H9 (cell line): ENCODE results near the gene IGF2R. TPM values are rescaled to one million over a fixed set of nuclear protein-coding genes. Genes with fewer than 3 reads are reported as not detected.
A peak's percentile ranks its signal among the peaks of the same experiment; 100 is the strongest.

Experiments used
- DNase-seq: peaks from one replicate; pipeline ENCODE4 v3.0.0-alpha.2; 2017
- H2AFZ ChIP-seq: one replicate; pipeline ENCODE4 v1.6.1; 2013; ENCODE audit warnings: mild to moderate bottlenecking, low read length, control low read depth, moderate library complexity
- H2AK5ac ChIP-seq: 2 replicates; pipeline ENCODE4 v1.6.1; 2013; ENCODE audit warnings: low read length, control low read depth, mixed read lengths; ENCODE audit not compliant: insufficient read length
- H2BK120ac ChIP-seq: one replicate; pipeline ENCODE4 v1.6.1; 2013; ENCODE audit warnings: low read depth, mild to moderate bottlenecking, low read length, control low read depth, inconsistent platforms; ENCODE audit not compliant: poor library complexity, severe bottlenecking
- H2BK12ac ChIP-seq: 2 replicates; pipeline ENCODE4 v1.6.1; 2013; ENCODE audit warnings: low read length, control low read depth, mixed read lengths, low read depth; ENCODE audit not compliant: insufficient read length
- H2BK15ac ChIP-seq: 2 replicates; pipeline ENCODE4 v1.6.1; 2013; ENCODE audit warnings: low read depth, low read length, control low read depth
- H2BK20ac ChIP-seq: one replicate; pipeline ENCODE4 v1.6.1; 2013; ENCODE audit warnings: low read depth, mild to moderate bottlenecking, low read length, control low read depth, inconsistent platforms; ENCODE audit not compliant: poor library complexity, severe bottlenecking
- H2BK5ac ChIP-seq: 2 replicates; pipeline ENCODE4 v1.6.1; 2013; ENCODE audit warnings: low read length, control low read depth, mixed read lengths; ENCODE audit not compliant: insufficient read length
- H3K14ac ChIP-seq: 2 replicates; pipeline ENCODE4 v1.6.1; 2013; ENCODE audit warnings: low read length, control low read depth; ENCODE audit not compliant: insufficient read depth
- H3K18ac ChIP-seq: 2 replicates; pipeline ENCODE4 v1.6.1; 2013; ENCODE audit warnings: low read depth, mild to moderate bottlenecking, mixed read lengths, low read length, control low read depth; ENCODE audit not compliant: insufficient read length
- H3K23ac ChIP-seq: 2 replicates; pipeline ENCODE4 v1.6.1; 2013; ENCODE audit warnings: low read length, control low read depth, mixed read lengths, low read depth; ENCODE audit not compliant: insufficient read length
- H3K23me2 ChIP-seq: 2 replicates; pipeline ENCODE4 v1.6.1; 2013; ENCODE audit warnings: low read depth, mild to moderate bottlenecking, mixed read lengths, low read length, control low read depth; ENCODE audit not compliant: insufficient read length, poor library complexity, severe bottlenecking
- H3K27ac ChIP-seq: 2 replicates; pipeline ENCODE4 v1.5.1; 2013; ENCODE audit warnings: low read length, control low read depth, mixed read lengths, low read depth; ENCODE audit not compliant: insufficient read length
- H3K27me3 ChIP-seq: 2 replicates; pipeline ENCODE4 v1.6.1; 2013; ENCODE audit warnings: low read length, control low read depth, inconsistent platforms; ENCODE audit not compliant: insufficient read depth
- H3K4ac ChIP-seq: 2 replicates; pipeline ENCODE4 v1.6.1; 2013; ENCODE audit warnings: low read depth, mild to moderate bottlenecking, control low read depth, inconsistent platforms, low read length, moderate library complexity
- H3K4me1 ChIP-seq: 2 replicates; pipeline ENCODE4 v1.6.1; 2013; ENCODE audit warnings: low read length, control low read depth, inconsistent platforms; ENCODE audit not compliant: insufficient read depth
- H3K4me2 ChIP-seq: 2 replicates; pipeline ENCODE4 v1.6.1; 2013; ENCODE audit warnings: low read length, control low read depth, mixed read lengths; ENCODE audit not compliant: insufficient read length, insufficient read depth
- H3K56ac ChIP-seq: 2 replicates; pipeline ENCODE4 v1.6.1; 2013; ENCODE audit warnings: low read depth, mild to moderate bottlenecking, mixed read lengths, low read length, control low read depth; ENCODE audit not compliant: insufficient read length
- H3K79me1 ChIP-seq: 2 replicates; pipeline ENCODE4 v1.6.1; 2013; ENCODE audit warnings: low read depth, mild to moderate bottlenecking, moderate library complexity, low read length, control low read depth, inconsistent platforms; ENCODE audit not compliant: insufficient read depth, poor library complexity, severe bottlenecking
- H3K79me2 ChIP-seq: 2 replicates; pipeline ENCODE4 v1.6.1; 2013; ENCODE audit warnings: low read length, control low read depth, inconsistent platforms; ENCODE audit not compliant: insufficient read depth
- H3K9ac ChIP-seq: 2 replicates; pipeline ENCODE4 v1.6.1; 2013; ENCODE audit warnings: low read length, control low read depth, mixed read lengths; ENCODE audit not compliant: insufficient read length; ENCODE audit errors: extremely low read depth
- H3K9me3 ChIP-seq: one replicate; pipeline ENCODE4 v1.6.1; 2013; ENCODE audit warnings: low read depth, low read length, inconsistent platforms; ENCODE audit not compliant: control insufficient read depth
- H3T11ph ChIP-seq: one replicate; pipeline ENCODE4 v1.6.1; 2013; ENCODE audit warnings: mild to moderate bottlenecking, low read length, control low read depth, inconsistent platforms
- H4K20me1 ChIP-seq: one replicate; pipeline ENCODE4 v1.6.1; 2013; ENCODE audit not compliant: control insufficient read depth, insufficient read length, insufficient read depth
- H4K5ac ChIP-seq: 2 replicates; pipeline ENCODE4 v1.6.1; 2013; ENCODE audit warnings: low read depth, mild to moderate bottlenecking, mixed read lengths, low read length, control low read depth; ENCODE audit not compliant: insufficient read length
- H4K8ac ChIP-seq: replicated peaks from 2 replicates; pipeline ENCODE4 v1.6.1; 2013; ENCODE audit warnings: low read length, control low read depth, mixed read lengths, low read depth; ENCODE audit not compliant: insufficient read length
- H4K91ac ChIP-seq: 2 replicates; pipeline ENCODE4 v1.6.1; 2013; ENCODE audit warnings: low read depth, mild to moderate bottlenecking, moderate library complexity, mixed read lengths, low read length, control low read depth; ENCODE audit not compliant: insufficient read length
- H3K27ac Mint-ChIP-seq, 3 experiments: 2 replicates in 2 of 3; 3 replicates in 1 of 3; pipeline ENCODE4 v1.8.0; 2020 to 2021; ENCODE audit warnings: mixed read lengths in 3 of 3, mild to moderate bottlenecking in 1 of 3, moderate library complexity in 1 of 3
- H3K27me3 Mint-ChIP-seq: 2 replicates; pipeline ENCODE4 v1.8.0; 2021; ENCODE audit warnings: low read depth, mild to moderate bottlenecking, moderate library complexity, mixed read lengths
- H3K36me3 Mint-ChIP-seq, 3 experiments: 2 replicates in 2 of 3; 3 replicates in 1 of 3; pipeline ENCODE4 v1.8.0; 2020 to 2021; ENCODE audit warnings: low read depth in 3 of 3, mixed read lengths in 3 of 3; ENCODE audit not compliant: insufficient read depth in 1 of 3
- H3K4me1 Mint-ChIP-seq, 2 experiments: 2 replicates each; pipeline ENCODE4 v1.8.0; 2020; ENCODE audit warnings: mixed read lengths in 2 of 2
- H3K4me3 Mint-ChIP-seq, 2 experiments: 2 replicates in 1 of 2; 3 replicates in 1 of 2; pipeline ENCODE4 v1.8.0; 2020 to 2021; ENCODE audit warnings: mild to moderate bottlenecking in 2 of 2, mixed read lengths in 2 of 2, moderate library complexity in 1 of 2
- H3K9me3 Mint-ChIP-seq, 2 experiments: 2 replicates in 1 of 2; 3 replicates in 1 of 2; pipeline ENCODE4 v1.8.0; 2020; ENCODE audit warnings: mild to moderate bottlenecking in 2 of 2, mixed read lengths in 2 of 2, moderate library complexity in 1 of 2
- WGBS: extraction: QIAGEN DNeasy Blood & Tissue Kit; methylation state at CpG from one replicate; pipeline ENCODE4 v1.1.7; 2013; ENCODE audit warnings: missing lambda C conversion rate, low lambda C conversion rate, mixed read lengths; ENCODE audit not compliant: insufficient read length; ENCODE audit errors: extremely low coverage; 5-methylcytosine and 5-hydroxymethylcytosine counted together
- total RNA-seq: library from RNA; stranded (reverse); gene quantifications from 2 replicates; pipeline ENCODE4 v1.2.1, GENCODE V29; 2021
- TF ChIP-seq, protein P1 (sequence below): fragments of 200-600 bp; sonication (generic); conservative IDR thresholded peaks from 3 replicates; pipeline ENCODE4 v1.8.0; 2021; ENCODE audit warnings: antibody characterized with exemption, mild to moderate bottlenecking

The IGF2R gene
- total RNA-seq, 1 experiment from 2014 or later, result 66.7 TPM

DNA sequence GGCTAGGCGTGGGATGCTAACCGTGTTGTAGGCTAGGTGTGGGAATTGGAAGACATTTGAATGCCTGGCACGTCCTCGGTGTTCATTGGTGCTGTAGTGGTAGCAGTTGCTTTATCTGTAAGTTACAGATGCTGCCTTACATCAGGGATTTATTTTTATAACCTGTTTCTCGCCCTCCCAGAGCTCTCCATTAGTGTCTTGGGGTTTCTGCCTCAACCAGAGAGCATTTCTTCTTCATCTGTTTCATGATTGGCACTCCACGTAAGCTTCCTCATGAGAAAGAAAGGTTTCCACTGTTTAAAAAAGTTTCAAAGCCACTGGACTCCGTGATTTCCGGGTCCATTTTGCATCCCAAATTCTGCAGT, 9.0 kb downstream of the IGF2R start:
- H3K4me1 ChIP-seq, result peaks cover 22% of the 10 kb centered on the region; the same call in 1 of the 2 replicates
- WGBS, result no CpG with 5 or more reads among the region's 8 CpGs

More for the DNA sequence above, 9.0 kb downstream of the IGF2R start:
- Mint-ChIP-seq H3K9me3 (no peaks in the 10 kb centered on the region), H3K27ac (peak overlapping the region in 1 of 3 experiments; percentile 93; a peak in 2 of 7 replicates), H3K4me3 (0 out of 5 replicates have a peak overlapping the region, but pooled peaks of 1 of the 2 experiments have one; percentile 13), H3K27me3 (peaks cover 1% of the 10 kb centered on the region; the same call in 1 of the 2 replicates), H3K4me1 (peaks cover 81 to 82% of the 10 kb centered on the region in 2 experiments), H3K36me3 (no peaks in the 10 kb centered on the region)
- Histone ChIP-seq H3K56ac (no peak overlapping the region), H3K79me2 (peaks cover 42% of the 10 kb centered on the region; the same call in 1 of the 2 replicates), H4K20me1 (peaks cover 4% of the 10 kb centered on the region), H3K27me3 (no peaks in the 10 kb centered on the region), H2BK20ac (no peak overlapping the region), H2BK120ac (no peak overlapping the region), H3K79me1 (no peaks in the 10 kb centered on the region), H4K8ac (no peak overlapping the region), H3K23me2 (no peaks in the 10 kb centered on the region), H2BK5ac (no peak overlapping the region), H3K9me3 (no peaks in the 10 kb centered on the region), H3K4ac (no peak overlapping the region), H3K27ac (no peak overlapping the region), H4K5ac (no peak overlapping the region), H3K4me2 (no peak overlapping the region), H2AK5ac (no peak overlapping the region), H2BK12ac (no peak overlapping the region), H3T11ph (no peak overlapping the region), H3K23ac (no peak overlapping the region), H3K14ac (no peak overlapping the region), H3K9ac (no peak overlapping the region), H4K91ac (no peak overlapping the region), H3K18ac (no peak overlapping the region), H2BK15ac (no peak overlapping the region), H2AFZ (no peak overlapping the region)
- no peak for DNase-seq
- TF ChIP-seq, protein P1, sequence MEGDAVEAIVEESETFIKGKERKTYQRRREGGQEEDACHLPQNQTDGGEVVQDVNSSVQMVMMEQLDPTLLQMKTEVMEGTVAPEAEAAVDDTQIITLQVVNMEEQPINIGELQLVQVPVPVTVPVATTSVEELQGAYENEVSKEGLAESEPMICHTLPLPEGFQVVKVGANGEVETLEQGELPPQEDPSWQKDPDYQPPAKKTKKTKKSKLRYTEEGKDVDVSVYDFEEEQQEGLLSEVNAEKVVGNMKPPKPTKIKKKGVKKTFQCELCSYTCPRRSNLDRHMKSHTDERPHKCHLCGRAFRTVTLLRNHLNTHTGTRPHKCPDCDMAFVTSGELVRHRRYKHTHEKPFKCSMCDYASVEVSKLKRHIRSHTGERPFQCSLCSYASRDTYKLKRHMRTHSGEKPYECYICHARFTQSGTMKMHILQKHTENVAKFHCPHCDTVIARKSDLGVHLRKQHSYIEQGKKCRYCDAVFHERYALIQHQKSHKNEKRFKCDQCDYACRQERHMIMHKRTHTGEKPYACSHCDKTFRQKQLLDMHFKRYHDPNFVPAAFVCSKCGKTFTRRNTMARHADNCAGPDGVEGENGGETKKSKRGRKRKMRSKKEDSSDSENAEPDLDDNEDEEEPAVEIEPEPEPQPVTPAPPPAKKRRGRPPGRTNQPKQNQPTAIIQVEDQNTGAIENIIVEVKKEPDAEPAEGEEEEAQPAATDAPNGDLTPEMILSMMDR, result no peak
